B cell (primary cell): ENCODE data around the gene FKBP8. TPM values are rescaled to one million over a fixed set of nuclear protein-coding genes. Genes with fewer than 3 reads are reported as not detected.

ENCODE experiments used
- ATAC-seq: fragments of 200-7000 bp; cut with Tn5 transposase; one replicate; pipeline ENCODE4 v1.10.0; 2021; ENCODE audit warnings: low read depth, mild to moderate bottlenecking, moderate number of reproducible peaks, moderate library complexity
- CTCF ChIA-PET: fragments of 350-600 bp; sonication (Branson Sonifier 250); formaldehyde crosslinking; loops from one replicate; lab custom pipeline; 2021; ENCODE audit warnings: antibody characterized with exemption, inconsistent platforms; lab: Charles Lee
- POLR2A ChIA-PET: fragments of 350-600 bp; sonication (Branson Sonifier 250); formaldehyde crosslinking; loops from one replicate; lab custom pipeline; 2021; ENCODE audit warnings: antibody characterized with exemption; lab: Charles Lee
- DNase-seq: peaks from one replicate; pipeline ENCODE4 v3.0.0; 2013
- H2AFZ ChIP-seq: 2 replicates; pipeline ENCODE4 v1.6.1; 2012; ENCODE audit warnings: mild to moderate bottlenecking, low read depth, low read length; ENCODE audit not compliant: insufficient read depth, poor library complexity, severe bottlenecking
- H3K27ac ChIP-seq, 2 donors: 1 replicate in 1 of 2; 2 replicates in 1 of 2; pipeline ENCODE4 v1.5.1; 2012 to 2013; ENCODE audit warnings: low read length in 2 of 2, mild to moderate bottlenecking in 2 of 2, moderate library complexity in 1 of 2
- H3K27me3 ChIP-seq, 4 experiments: fragments of 200-600 bp in 1 of 4; sonication (generic) in 1 of 4; replicated peaks in 1 of 4; 1 replicate in 2 of 4; 2 replicates in 2 of 4; pipeline versions ENCODE4 v1.6.1 to v1.7.0; 2013 to 2016; ENCODE audit warnings: low read length in 3 of 4, mild to moderate bottlenecking in 2 of 4, mixed read lengths in 1 of 4, moderate library complexity in 1 of 4; ENCODE audit not compliant: insufficient read depth in 4 of 4, control insufficient read depth in 3 of 4; ENCODE audit errors: control extremely low read depth in 1 of 4
- H3K36me3 ChIP-seq, 2 experiments: replicated peaks in 1 of 2; 1 replicate in 1 of 2; 2 replicates in 1 of 2; pipeline versions ENCODE4 v1.6.1 to v1.7.1; 2013; ENCODE audit warnings: low read length in 1 of 2; ENCODE audit not compliant: insufficient read depth in 2 of 2, control insufficient read depth in 1 of 2; ENCODE audit errors: control extremely low read depth in 1 of 2, extremely low read depth in 1 of 2
- H3K4me1 ChIP-seq, 2 donors: fragments of 200-600 bp in 1 of 2; sonication (generic) in 1 of 2; 1 replicate in 1 of 2; 2 replicates in 1 of 2; pipeline versions ENCODE4 v1.5.1 to v1.6.1; 2013 to 2017; ENCODE audit warnings: low read length in 2 of 2; ENCODE audit not compliant: control insufficient read depth in 2 of 2, insufficient read depth in 2 of 2
- H3K4me2 ChIP-seq: replicated peaks from 2 replicates; pipeline ENCODE3; 2012; ENCODE audit warnings: mild to moderate bottlenecking, low read depth, low read length; ENCODE audit not compliant: poor library complexity, severe bottlenecking
- H3K4me3 ChIP-seq, 5 experiments: fragments of 200-600 bp in 1 of 5; sonication (generic) in 1 of 5; 1 replicate in 3 of 5; 2 replicates in 2 of 5; pipeline versions ENCODE4 v1.5.1 to v1.7.0; 2011 to 2016; ENCODE audit warnings: low read length in 4 of 5, mild to moderate bottlenecking in 4 of 5, low read depth in 2 of 5, control low read depth in 1 of 5, moderate library complexity in 1 of 5; ENCODE audit not compliant: insufficient read depth in 1 of 5; ENCODE audit errors: control extremely low read depth in 1 of 5, extremely low read depth in 1 of 5
- H3K79me2 ChIP-seq: fragments of 200-600 bp; sonication (generic); one replicate; pipeline ENCODE4 v1.6.0; 2016; ENCODE audit warnings: low read length; ENCODE audit not compliant: control insufficient read depth, insufficient read depth
- H3K9ac ChIP-seq: fragments of 200-600 bp; sonication (generic); 2 replicates; pipeline ENCODE4 v1.6.1; 2017; ENCODE audit warnings: mild to moderate bottlenecking, low read length, moderate library complexity
- H3K9me3 ChIP-seq, 3 donors: one replicate each; pipeline versions ENCODE4 v1.6.1 to v1.7.1; 2013; ENCODE audit warnings: low read length in 2 of 3; ENCODE audit not compliant: control insufficient read depth in 2 of 3, insufficient read depth in 1 of 3; ENCODE audit errors: control extremely low read depth in 1 of 3
- H4K20me1 ChIP-seq: 2 replicates; pipeline ENCODE4 v1.6.0; 2012; ENCODE audit warnings: mild to moderate bottlenecking, low read length; ENCODE audit not compliant: insufficient read depth, control insufficient read depth, poor library complexity, severe bottlenecking
- H3K27ac Mint-ChIP-seq: one replicate; pipeline ENCODE4 v1.8.0; 2021; ENCODE audit warnings: mixed read lengths
- H3K27me3 Mint-ChIP-seq: one replicate; pipeline ENCODE4 v1.8.0; 2021; ENCODE audit warnings: mixed read lengths
- H3K4me1 Mint-ChIP-seq: one replicate; pipeline ENCODE4 v1.8.0; 2021; ENCODE audit warnings: mixed read lengths
- H3K4me3 Mint-ChIP-seq: one replicate; pipeline ENCODE4 v1.8.0; 2021; ENCODE audit warnings: mixed read lengths
- H3K9me3 Mint-ChIP-seq: one replicate; pipeline ENCODE4 v1.8.0; 2022; ENCODE audit warnings: mixed read lengths; ENCODE audit not compliant: insufficient read depth
- EZH2 ChIP-seq: IDR thresholded peaks from 2 replicates; pipeline ENCODE4 v1.6.1; 2012; ENCODE audit warnings: borderline replicate concordance, low read depth, mild to moderate bottlenecking, moderate library complexity, low read length; ENCODE audit not compliant: insufficient read depth, poor library complexity, severe bottlenecking
- WGBS: methylation state at CpG from one replicate; pipeline ENCODE4 v1.1.5; 2013; ENCODE audit warnings: missing lambda C conversion rate; ENCODE audit not compliant: insufficient coverage; 5-methylcytosine and 5-hydroxymethylcytosine counted together
- intact Hi-C: fragments of 100-400 bp; cut with micrococcal nuclease; formaldehyde crosslinking; loops from one replicate; pipeline ENCODE4 v1.10.0; 2022
- polyA plus RNA-seq: library from polyadenylated mRNA; depleted of rRNA; stranded (reverse); fragments of >200 nt; gene quantifications from 2 replicates; pipeline ENCODE4 v1.2.3, GENCODE V29; 2012
- total RNA-seq, 2 donors: library from RNA; stranded (reverse); fragments of 120-200 nt in 1 of 2; gene quantifications; 1 replicate in 1 of 2; 2 replicates in 1 of 2; pipeline versions ENCODE4 v1.2.3 to v1.2.4, GENCODE V29; 2013 to 2022
- TF ChIP-seq, protein P1 (sequence below): fragments of 200-600 bp; IDR thresholded peaks from one replicate; pipeline ENCODE4 v1.8.0; 2022; ENCODE audit warnings: antibody characterized with exemption, mild to moderate bottlenecking

FKBP8 gene
- total and polyA plus RNA-seq, 2 donors (not counting 1 experiment from before 2014, with no cell fraction given) = 148 to 163 TPM

DNA sequence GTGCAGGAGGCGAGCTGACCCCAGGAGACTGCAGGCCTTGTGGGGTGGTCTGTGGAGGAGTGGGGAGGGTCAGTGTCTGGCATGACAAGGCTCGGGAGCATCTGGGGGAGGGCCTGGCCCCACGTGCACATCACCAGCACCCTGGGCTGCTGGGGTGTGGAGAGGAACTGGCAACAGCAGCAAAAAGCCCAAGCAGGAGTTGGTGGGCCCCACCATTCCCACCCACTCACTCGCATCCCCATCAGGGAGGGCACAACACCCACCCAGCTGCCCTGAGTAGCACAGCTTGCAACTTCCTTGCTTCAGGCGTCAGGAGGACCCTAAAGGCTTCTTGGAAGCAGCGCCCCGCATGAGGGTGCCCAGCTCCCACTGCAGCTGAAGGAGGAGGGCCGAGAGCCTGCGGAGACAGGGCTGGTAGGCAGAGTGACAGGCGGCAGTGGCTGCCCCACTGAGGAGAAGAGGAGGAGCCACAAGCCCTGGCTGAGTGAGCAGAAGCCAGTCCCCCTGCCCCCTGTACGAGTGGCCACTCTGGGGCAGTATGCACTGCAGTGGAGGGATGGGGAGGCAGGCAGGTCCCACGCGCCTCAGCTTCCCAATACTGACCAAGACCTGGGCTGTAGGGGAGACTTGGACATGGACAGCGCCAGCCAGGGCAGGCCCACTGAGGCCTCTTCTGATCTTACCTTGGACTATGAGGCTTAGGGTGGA is 48.0 kb downstream of the FKBP8 start:
- Mint-ChIP-seq H3K27me3 (no peaks in the 10 kb centered on the region), H3K9me3 (no peaks in the 10 kb centered on the region), H3K27ac (no peak overlapping the region), H3K4me3 (no peak overlapping the region), H3K4me1 (peaks cover 57% of the 10 kb centered on the region)
- ATAC-seq = no peak
- H3K4me1 ChIP-seq = peaks cover 25 to 39% of the 10 kb centered on the region in 2 donors
- intact Hi-C loops = no loop called here
- no peaks in the 10 kb centered on the region for H3K36me3 ChIP-seq
- ChIA-PET POLR2A (interaction anchor here (0.6 kb wide), 1 partner anchor 136 kb away, joined by 3 read pairs; no protein-coding TSS in a partner anchor), CTCF (interaction anchor here (2.0 kb wide), 1 partner anchor 25 kb away, joined by 5 read pairs; no protein-coding TSS in a partner anchor)
- no peak overlapping the region for H2AFZ ChIP-seq
- no peak overlapping the region for H3K4me3 ChIP-seq
- H3K79me2 ChIP-seq = peaks cover 99% of the 10 kb centered on the region
- no peaks in the 10 kb centered on the region for H3K27me3 ChIP-seq
- no peaks in the 10 kb centered on the region for H3K9me3 ChIP-seq
- no peak overlapping the region for H3K9ac ChIP-seq
- no peak overlapping the region for H3K27ac ChIP-seq
- TF ChIP-seq EZH2 = no peak
- TF ChIP-seq, protein P1, sequence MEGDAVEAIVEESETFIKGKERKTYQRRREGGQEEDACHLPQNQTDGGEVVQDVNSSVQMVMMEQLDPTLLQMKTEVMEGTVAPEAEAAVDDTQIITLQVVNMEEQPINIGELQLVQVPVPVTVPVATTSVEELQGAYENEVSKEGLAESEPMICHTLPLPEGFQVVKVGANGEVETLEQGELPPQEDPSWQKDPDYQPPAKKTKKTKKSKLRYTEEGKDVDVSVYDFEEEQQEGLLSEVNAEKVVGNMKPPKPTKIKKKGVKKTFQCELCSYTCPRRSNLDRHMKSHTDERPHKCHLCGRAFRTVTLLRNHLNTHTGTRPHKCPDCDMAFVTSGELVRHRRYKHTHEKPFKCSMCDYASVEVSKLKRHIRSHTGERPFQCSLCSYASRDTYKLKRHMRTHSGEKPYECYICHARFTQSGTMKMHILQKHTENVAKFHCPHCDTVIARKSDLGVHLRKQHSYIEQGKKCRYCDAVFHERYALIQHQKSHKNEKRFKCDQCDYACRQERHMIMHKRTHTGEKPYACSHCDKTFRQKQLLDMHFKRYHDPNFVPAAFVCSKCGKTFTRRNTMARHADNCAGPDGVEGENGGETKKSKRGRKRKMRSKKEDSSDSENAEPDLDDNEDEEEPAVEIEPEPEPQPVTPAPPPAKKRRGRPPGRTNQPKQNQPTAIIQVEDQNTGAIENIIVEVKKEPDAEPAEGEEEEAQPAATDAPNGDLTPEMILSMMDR = no peak
- peaks cover 100% of the 10 kb centered on the region for H4K20me1 ChIP-seq
- 94% methylated on average over 12 of the region's 14 CpGs for WGBS
- peak overlapping the region; percentile 11 for H3K4me2 ChIP-seq
- DNase-seq = no peak

DNA sequence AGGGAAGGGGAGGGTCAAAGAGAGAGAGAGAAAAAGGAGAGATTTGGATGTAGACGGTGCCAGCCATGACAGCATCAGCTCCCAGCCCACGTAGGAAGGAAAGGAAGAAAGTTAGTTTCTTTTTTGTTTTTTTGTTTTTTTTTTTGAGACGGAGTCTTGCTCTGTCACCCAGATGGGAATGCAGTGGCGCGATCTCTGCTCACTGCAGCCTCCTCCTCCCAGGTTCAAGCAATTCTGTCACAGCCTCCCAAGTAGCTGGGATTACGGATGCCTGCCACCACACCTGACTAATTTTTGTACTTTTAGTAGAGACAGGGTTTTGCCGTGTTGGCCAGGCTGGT is 49.1 kb downstream of the FKBP8 start:
- Histone ChIP-seq H3K4me1 (peaks cover 25 to 30% of the 10 kb centered on the region in 2 donors), H3K4me2 (no peak overlapping the region), H3K27me3 (no peaks in the 10 kb centered on the region), H3K9me3 (no peaks in the 10 kb centered on the region), H3K4me3 (no peak overlapping the region), H4K20me1 (peaks cover 99% of the 10 kb centered on the region), H3K9ac (no peak overlapping the region), H3K79me2 (peaks cover 98% of the 10 kb centered on the region), H3K27ac (no peak overlapping the region), H3K36me3 (no peaks in the 10 kb centered on the region), H2AFZ (no peak overlapping the region)
- ChIA-PET POLR2A (no interaction called here), CTCF (no interaction called here)
- ATAC-seq (no peak), DNase-seq (no peak)
- TF ChIP-seq, protein P1 = no peak
- 56% methylated on average over 3 of the region's 7 CpGs for WGBS
- peaks cover 49% of the 10 kb centered on the region for H3K4me1 Mint-ChIP-seq
- H3K27me3 Mint-ChIP-seq = no peaks in the 10 kb centered on the region
- no peak overlapping the region for H3K4me3 Mint-ChIP-seq
- intact Hi-C loops = no loop called here
- H3K9me3 Mint-ChIP-seq = no peaks in the 10 kb centered on the region
- H3K27ac Mint-ChIP-seq = no peak overlapping the region
